PC-9 (cell line): ENCODE results near the gene USP1.

Experiments
- CTCF ChIP-seq: fragments of 200-600 bp; sonication (generic); conservative IDR thresholded peaks from 2 replicates; pipeline ENCODE4 v1.6.1; 2017; ENCODE audit warnings: mixed run types, antibody characterized with exemption, mild to moderate bottlenecking, moderate library complexity
- EZH2 ChIP-seq: fragments of 200-600 bp; sonication (generic); IDR thresholded peaks from 2 replicates; pipeline ENCODE4 v1.8.0; 2017; ENCODE audit warnings: antibody characterized with exemption, low read depth

DNA sequence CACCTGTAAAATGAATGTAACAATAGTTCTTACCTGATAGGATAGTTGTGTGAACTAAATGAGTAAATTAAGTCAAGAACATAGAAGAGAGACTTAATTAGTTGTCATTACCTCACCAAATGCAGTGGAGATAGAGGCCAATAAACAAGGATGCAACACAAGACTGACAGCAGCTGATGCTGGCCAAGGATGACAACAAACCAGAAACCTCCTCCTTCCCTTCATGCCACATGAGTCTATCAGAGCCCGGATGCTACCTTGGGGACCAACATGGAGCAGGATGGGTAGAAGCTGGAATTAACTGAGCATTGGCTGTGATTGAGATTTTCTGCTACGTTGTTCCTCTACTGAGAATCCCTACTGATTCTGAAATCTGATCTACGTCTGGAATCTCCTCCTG, 30.3 kb upstream of the USP1 start:
- TF ChIP-seq CTCF (no peak), EZH2 (no peak)
